HG03439 (cell line): ENCODE measurements around the gene NFASC.

Experiments
- ATAC-seq: cut with Tn5 transposase; IDR thresholded peaks from one replicate; pipeline ENCODE4 v1.9.1; 2021; ENCODE audit warnings: mild to moderate bottlenecking, moderate library complexity; ENCODE audit not compliant: unreplicated experiment

Gene NFASC

DNA sequence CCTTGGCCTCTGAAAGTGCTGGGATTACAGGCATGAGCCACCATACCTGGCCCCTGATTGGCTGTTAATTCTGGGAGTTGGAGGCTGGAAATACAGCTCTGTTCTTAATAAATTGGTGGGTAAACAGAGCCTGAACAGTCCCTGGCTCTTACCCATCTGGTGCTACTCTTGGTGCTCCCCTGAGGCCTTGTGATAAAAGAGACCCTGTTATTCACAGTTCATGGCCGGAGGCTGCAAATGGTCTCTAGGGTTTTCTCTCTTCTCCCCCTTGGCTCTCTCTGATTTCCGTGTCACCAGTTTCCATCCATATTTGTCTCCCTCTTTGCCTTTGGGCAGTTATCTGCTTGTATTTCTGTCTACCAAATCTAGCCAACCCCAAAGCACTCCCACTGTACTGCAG, 17.2 kb downstream of the NFASC start:
- no peak for ATAC-seq

DNA sequence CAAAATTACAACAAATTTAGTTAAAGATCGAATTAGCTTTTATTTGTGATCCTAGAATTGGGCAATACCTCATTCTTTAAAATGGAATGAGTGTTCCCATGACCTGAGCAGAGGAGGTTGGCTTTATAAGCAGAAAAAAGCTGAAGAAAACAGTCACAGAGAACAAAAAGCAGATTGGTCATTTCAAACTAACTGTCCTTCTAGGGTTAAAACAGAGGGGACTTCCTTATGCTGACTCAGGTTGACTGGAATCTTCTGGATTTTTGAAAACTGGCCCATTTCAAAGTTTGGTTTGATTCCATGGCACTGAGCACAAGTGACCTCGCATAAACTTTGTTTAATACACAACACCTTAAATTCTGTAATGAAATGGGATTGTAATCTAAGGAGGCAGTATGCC, 17.6 kb downstream of the NFASC start:
- ATAC-seq, result no peak

DNA sequence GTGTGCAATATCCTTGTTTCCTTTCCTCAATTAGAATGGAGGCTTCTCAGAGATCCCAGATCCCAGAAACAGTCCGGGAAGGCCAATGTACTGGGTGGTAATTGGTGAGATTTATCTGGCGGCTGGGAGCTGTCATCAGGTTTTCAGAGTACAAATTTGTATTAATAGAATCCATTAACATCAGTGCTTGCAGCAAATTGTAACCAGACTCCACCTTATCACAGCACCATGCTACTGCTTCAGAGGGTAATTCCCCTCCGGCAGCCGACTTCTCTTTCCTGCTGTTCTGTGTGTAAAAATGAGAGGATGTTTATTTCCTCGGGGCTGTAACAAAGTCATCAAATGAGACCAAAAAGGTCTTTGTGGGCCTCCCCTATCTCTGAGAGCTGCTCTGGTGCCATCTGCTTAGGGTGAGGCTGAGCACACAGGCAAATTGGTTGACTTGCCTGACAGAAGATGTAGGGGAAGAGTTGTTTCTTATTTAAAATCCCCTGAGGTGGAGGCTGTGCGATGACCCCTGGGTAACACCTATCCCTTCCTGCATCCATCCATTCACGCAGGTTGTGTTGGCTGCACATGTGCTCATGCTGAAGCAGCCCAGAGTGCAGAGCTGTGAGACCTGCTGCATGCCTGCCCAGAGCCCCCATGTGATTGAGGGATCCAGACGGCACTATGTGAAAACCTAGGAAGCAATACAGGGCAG, 19.2 kb downstream of the NFASC start:
- ATAC-seq, result no peak

DNA sequence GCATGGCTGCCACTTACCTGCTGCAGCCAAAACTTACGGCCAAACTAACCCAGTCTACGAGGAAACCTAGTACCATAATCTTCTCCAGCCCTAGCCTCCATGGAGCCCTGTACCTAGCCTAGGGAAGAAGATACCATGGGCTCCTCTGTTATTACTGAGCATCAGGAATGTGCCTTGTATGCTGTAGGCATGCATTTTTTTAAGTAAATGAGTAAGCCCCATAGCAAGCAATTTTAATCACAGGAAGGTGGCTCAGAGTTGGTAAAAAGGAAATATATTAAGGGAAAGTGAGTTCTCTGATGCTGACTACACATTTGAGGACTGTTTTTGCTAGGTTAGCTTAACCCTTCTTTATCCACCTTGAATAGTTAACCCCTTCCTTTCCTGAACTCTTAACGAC, 21.2 kb downstream of the NFASC start:
- ATAC-seq, result no peak

DNA sequence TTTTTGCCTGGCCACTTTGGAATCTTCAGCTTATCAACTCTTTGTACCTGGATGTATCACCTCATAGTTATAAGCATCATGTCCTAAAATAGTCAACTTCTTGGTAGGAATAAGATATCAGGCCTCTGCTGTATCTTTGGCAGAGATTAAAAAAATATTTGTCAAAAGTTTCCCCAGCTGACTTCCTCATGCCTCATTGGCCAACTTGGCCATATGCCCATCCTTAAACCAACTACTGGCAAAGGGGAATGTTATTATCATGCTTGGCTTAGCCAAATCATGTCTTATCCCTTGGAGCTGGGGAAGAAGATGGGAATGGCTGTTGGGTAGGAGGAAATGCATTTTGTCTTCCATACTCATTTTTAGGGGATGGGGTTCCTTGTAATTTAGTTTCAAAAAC, 23.4 kb downstream of the NFASC start:
- no peak for ATAC-seq

DNA sequence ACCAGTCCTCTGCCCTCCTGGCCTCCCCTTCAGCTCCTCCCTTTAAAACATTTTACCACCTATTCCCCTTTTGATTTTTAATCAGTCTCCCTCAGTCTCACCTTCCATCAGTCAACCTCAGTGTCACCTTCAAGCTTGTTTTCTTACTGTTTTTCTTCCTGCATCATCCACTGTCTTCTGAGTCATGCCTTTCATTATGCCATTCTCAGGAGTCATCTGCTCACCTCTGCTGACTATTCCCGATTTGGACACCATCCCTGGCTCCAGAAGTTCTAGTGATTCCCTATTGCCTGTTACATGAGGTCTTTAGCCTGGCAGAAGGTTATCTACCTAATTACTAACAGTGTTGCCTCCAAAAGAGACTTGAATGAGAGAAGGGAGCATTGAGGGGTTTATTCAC, 23.9 kb downstream of the NFASC start:
- no peak for ATAC-seq

DNA sequence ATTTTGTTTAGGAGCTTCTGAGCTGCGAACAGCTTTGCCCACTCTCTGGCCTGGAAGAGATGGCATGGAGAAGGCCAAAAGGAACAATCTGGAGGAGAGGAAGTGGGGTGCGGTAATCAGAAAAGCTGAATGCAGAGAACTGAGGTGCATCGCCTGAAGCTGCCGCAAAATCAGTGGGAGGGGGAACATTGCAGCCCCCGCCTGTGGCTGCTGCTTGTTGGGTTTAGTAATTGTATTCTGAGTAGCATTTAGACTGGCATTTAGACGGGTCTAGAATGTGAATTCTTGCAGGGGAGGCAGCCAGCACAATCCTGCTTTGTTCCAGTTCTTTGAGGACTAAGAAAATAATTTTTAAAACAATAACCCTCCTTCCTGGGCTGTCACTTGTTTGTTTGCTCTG, 25.4 kb downstream of the NFASC start:
- ATAC-seq, result no peak

DNA sequence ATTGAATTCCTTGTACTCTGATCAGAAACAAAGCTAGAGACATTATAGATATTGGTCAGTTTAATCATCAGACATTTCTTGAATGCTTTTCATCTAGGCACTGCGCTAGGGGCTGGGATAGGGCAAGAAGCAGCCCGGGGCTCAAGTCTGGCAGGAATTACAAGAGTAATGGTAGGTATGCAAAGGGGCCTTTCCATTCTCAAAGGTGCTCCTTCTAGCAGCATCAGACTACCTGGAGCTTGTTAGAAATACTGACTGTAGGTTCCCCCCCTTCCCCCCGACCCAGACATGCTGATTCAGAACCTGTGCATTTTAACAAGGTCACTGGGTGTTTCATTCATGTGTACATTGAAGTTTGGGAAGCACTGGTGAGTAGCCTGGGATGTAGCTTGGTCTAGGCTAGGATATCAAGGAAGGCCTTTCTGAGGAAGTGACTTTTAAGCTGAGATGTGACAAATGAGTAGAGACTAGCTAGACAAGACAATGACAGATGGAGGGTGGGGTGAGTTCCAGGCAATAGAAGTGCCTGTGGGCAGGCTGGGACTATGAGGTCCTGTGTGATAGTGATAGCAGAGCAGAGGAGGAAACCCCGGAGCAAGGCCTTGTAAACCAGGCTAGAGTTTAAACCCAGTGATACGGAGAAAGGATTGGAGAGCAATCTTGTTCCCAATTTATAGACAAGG, 26.3 kb downstream of the NFASC start:
- ATAC-seq, result no peak

DNA sequence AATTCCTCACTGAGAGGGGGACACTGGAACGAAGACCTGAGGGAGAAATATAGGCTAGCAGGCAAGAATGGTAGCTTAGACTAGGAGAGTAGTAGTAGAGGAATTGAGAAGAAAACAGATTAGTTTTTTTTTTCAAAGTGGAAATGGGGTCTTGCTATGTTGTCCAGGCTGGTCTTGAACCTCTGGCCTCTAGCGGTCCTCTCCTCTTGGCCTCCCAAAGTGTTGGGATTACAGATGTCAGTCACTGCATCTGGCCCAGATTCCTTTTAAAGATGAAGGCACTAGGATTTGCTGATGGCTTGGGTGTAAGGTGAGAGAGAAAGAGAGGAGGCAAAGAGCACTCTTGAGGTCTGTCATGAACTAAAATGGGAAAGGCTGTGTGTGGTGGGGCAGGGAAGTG, 30.1 kb downstream of the NFASC start:
- ATAC-seq, result no peak

DNA sequence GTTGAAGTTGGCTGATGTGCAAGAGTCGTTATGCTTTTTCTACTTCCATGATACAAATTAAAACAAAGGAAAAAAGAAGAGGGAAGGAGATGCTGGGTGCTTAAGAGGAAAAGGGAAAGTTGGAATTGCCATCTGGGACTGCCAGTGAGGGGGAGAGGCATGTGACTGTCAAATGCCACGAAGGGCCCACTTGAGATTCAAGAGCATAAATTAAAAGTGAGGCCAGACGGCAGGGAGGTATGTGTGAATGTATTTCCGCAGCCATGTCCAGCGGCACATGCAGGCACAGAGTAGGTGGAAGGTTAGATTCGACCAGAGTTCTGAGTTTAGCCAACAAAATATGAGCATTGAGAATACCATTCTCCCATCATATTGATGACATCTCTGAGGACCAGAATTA, 32.0 kb downstream of the NFASC start:
- ATAC-seq, result no peak

DNA sequence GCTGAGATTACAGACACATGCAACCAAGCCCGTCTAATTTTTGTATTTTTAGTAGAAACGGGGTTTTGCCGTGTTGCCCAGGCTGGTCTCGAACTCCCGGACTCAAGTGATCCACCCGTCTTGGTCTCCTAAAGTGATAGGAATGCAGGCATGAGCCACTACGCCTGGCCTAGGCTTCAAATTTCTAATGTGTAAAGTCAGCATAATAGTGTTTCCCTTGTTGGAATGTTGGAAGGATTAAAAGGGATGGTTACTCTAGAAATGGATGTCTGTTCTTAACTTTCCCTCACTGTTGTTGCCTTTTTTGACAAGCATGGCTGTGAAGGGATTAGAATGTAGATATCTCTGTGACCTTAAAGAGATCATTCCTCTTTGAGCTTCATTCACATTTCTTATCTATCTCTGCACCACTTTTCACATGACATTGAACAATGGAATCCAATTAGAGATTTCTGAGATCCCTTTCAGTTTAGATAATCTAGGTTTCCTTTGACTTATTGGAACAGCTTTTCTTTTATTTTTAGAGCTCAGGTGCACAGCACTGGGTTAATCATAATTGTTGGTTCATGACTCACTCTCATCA, 33.7 kb downstream of the NFASC start:
- ATAC-seq, result no peak

DNA sequence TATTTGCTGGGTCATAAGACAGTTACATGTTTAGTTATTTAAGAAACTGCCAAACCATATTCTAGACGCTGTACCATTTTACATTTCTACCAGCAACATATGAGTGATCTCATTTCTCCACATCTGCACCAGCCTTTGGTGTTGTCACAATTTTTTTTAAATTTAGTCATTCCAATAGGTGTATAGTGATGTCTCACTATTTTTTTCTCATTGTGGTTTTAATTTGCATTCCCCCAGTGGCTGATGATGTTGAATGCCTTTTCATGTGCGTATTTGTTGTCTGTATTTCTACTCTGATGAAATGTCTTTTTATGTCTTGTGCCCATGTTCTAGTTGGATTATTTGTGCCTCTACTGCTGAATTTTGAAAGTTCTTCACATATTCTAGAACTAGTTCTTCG, 38.4 kb downstream of the NFASC start:
- no peak for ATAC-seq

DNA sequence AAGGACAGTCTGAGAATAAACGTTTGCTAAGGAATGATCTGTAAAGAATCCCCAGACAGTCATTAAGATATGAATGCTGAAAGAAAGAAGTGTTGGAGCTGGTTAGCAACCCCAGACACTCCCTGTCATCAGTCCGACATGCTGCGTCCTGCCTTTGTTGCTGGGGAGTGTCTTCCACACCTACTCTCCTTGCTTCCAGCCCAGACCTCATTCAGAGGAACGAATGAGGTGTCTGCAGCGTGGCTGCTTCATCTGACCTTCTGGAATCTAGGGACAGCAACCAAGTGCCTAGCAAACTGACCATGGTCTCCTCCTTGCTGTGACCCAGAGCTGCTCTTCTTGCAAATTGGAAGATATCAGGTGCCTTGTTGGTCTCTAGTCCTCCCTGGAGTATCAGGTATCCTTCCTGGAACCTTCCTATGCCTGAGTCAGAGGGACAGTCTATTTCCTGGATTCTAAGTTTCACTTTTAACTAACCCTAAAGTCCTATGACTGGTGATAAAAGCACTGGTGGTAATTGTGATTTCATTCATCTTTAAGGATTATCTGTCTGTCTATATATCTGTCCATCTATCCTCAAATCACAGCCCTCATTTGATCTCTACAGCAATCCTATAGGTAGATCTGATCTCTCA, 45.3 kb downstream of the NFASC start:
- ATAC-seq, result no peak

DNA sequence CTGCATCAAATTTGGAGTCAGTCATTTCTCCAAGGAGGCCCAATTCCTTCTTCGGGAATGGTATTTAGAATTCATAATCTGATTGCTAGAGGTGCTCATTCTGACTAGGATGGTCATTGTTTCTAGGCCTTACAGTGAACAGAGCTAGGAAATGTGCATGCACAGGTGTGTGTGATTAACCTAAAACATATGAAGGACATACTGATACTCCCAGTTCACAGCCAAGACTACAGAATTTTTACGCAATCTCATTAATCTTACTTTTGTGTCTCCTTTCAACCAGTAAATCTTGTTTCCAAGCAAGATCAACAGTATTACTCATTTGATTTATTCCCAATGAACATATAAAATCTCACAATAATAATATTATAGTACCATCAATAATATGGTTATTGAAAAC, 47.1 kb downstream of the NFASC start:
- ATAC-seq, result no peak

DNA sequence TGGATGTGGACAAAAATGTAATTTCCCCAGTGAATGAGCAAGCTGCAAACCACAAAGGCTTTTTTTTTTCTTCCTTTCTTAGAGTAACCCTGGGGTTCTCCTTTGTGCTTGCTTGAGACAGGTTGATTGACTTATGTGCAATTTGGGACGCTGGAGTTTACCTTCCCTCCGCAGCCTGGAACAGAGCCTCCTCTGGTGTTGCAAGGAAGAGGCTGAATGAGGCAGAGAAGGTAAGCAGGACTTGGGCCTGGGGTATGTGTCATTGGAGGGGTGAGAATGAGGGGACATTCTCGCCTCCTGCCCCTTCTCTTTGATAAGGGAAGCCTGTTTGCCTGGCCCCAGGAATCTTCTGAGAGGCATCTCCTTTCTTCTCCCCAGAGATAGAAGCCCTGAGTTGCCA, 49.8 kb downstream of the NFASC start:
- ATAC-seq, result no peak

DNA sequence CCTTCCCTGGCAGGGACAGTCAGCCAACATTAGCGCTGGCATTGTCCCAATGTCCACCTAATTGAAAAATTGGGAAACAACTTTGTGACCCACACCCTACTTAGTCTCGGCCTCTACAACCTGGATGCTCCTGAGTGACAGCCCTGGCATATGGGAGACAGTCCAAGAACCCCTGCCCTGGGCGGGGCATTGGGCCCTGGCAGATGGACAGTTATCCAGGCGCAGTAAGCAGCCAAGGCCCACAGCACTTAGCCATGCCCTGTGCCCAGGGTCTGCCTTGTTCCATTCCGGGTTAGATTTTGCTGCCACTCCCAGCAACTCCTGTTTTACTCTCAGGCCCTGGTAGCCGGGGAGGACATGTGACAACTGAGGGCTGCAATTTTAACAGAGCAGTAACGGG, 50.3 kb downstream of the NFASC start:
- no peak for ATAC-seq

DNA sequence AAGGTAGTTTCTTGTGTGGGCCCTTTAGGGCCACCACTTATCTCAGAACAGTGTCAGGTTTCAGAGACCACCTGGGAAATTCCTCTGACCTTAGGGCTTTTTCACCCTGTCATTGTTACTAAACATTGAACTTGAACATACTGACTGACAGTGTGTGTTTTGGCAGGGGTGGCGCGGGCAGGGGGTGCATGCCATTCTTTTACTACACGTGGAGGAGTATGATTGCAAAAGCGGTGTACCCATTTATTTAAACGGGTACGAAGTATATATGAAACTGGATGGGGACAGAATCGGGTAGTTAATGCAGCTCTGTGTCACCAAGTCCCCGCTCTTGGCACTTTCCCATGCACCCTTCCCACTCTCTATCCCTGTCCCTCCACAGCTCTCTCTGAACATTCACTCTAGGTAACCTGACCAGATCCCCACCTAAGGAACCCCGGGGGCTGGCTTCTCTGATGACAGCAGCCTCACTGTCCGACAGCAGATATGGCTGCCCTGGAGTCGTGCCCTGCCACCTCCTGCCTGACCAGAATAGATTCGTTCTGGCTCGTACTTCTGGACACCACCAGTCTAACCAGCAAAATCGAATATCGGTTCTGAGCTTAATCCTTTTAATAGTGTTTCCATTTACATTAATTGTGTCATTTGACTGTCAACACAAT, 51.3 kb downstream of the NFASC start:
- no peak for ATAC-seq

DNA sequence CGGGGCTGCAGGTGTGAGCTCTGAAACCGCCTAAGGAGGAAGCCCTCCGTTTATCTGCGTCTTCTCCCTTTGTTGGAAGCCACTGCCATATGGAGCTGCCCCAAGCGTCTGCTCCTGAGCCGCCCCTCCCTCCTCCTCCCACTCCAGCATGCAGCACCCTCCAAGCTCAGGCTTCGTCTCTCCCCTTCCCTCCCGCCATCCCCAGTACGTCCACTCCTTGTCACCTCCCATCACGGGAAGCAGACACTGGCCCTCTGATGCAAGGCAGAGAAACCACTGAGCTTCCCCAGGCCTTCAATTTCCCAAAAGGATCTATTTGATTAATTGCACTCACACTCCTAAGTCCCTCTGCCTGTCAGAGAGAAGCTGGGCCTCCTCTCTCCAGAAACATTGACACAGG, 52.5 kb downstream of the NFASC start:
- ATAC-seq, result no peak

DNA sequence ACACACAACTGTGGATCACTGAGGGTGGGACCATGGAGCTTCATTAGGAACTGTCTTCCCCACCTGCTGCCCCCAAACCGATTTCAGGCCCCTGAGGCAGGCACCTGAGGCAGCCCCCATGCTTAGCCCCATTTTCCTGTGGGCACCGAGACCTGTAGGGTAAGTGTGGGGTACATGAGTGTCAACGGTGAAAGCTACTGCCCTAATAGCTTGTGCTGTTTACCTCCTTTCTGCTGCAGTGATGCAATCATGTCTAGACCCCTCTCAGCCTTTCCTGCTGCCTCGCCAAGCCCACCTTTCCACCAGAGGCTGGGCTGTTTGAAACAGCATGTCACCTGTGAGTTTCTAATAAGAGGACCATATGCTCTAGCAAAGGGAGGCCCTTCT, 53.0 kb downstream of the NFASC start:
- no peak for ATAC-seq

DNA sequence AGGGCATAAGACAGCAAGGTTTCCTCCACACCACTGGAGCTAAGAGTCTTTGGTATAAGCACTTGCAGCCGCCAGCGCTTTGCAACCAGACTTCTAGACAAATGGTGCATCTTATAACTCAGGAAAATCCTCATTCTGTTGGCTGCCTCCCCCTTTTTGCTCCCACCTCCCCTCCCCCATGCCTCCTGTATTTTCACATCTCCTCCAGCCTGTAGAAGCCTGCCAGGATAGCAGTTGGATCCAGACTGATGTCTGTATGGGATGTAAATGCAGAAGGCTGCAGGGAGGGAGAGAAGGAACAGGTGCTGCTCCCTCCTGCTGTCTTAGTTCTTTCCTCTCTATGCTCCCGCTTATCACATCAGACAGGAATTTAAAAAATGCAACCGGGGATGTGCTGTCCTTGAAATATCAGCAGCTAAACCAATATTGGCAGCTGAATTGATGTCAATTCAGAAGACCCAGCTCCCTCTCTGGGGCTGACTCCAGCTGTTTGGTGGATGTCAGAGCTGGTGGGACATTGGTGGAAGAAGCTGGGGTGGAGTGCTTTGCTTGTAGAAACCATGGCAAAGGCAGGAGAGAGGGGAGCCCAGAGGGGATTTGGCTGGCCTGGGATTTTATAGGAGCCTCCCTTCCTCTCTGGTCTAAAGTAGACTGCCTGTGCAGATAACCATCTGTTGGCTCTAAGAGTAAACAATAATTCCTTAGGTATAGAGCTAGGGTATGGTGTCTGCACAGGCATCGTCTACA, 53.5 kb downstream of the NFASC start:
- ATAC-seq, result no peak

DNA sequence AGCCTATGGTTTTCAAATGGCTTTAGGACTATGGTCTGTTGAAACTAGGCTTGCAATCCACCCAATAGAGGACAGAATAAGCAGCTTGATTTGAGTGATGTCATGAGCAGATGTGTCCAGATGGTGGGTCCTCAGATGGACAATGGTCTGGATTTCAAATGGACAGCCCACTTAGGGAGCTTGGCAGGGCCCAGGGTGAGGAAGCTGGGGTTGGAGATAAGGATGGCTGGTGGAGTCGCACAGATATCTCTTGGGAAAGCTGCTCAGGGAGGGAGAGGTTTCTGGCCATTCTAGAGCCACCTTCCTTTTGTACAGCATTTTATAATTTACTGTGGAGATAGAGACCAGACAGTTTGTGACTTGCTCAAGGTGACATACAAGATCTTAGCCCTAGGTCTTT, 55.0 kb downstream of the NFASC start:
- ATAC-seq, result no peak
